ENCODE results near the gene MAPK11.

DNA sequence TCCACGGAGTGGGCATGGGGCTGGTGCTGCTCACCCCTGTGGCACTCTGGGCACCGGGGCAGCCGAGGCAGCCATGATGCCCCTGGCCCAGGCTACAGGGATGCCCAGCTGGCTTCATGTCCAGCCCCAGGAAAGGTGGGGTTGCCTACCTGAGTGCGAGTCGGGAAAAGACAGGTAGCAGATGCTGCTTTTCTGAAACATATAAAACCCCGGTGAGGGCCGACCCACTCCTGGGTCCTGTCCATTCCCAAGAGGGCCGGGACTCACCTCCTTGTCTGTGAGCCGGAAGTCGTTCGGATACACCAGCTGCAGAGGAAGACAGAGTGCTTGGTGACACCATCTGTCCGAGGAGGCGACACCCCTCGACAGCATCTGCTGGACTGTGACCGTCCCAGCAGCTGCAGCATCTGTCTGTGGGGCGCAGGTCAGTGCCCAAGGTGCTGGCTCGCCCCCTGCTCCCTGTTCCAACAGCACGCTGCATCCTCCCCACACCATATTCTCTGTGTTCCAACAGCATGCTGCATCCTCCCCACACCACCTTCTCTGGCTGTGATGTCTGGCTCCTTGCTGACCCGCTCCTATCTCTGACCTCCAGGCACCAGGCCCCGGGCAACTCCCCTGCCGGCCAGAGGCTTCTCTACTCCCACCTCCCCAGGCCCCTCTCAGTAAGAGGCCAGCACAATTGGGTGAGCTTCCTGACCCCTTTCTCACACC lies 48.7 kb upstream of the MAPK11 start:
- TF ChIP-seq, protein P1, sequence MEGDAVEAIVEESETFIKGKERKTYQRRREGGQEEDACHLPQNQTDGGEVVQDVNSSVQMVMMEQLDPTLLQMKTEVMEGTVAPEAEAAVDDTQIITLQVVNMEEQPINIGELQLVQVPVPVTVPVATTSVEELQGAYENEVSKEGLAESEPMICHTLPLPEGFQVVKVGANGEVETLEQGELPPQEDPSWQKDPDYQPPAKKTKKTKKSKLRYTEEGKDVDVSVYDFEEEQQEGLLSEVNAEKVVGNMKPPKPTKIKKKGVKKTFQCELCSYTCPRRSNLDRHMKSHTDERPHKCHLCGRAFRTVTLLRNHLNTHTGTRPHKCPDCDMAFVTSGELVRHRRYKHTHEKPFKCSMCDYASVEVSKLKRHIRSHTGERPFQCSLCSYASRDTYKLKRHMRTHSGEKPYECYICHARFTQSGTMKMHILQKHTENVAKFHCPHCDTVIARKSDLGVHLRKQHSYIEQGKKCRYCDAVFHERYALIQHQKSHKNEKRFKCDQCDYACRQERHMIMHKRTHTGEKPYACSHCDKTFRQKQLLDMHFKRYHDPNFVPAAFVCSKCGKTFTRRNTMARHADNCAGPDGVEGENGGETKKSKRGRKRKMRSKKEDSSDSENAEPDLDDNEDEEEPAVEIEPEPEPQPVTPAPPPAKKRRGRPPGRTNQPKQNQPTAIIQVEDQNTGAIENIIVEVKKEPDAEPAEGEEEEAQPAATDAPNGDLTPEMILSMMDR (conservative IDR thresholded peaks at IDR 0.05) = no peak
- no peak for TF ChIP-seq EZH2 (IDR thresholded peaks at IDR 0.05; ENCODE audit: low read depth)

All from PC-9 (cell line).